ENCODE measurements around the gene ATXN1. TPM values are rescaled to one million over a fixed set of nuclear protein-coding genes. Genes with fewer than 3 reads are reported as not detected.

ATXN1 gene
- total RNA-seq, 1 donor from 2014 or later, result 69.1 TPM

DNA sequence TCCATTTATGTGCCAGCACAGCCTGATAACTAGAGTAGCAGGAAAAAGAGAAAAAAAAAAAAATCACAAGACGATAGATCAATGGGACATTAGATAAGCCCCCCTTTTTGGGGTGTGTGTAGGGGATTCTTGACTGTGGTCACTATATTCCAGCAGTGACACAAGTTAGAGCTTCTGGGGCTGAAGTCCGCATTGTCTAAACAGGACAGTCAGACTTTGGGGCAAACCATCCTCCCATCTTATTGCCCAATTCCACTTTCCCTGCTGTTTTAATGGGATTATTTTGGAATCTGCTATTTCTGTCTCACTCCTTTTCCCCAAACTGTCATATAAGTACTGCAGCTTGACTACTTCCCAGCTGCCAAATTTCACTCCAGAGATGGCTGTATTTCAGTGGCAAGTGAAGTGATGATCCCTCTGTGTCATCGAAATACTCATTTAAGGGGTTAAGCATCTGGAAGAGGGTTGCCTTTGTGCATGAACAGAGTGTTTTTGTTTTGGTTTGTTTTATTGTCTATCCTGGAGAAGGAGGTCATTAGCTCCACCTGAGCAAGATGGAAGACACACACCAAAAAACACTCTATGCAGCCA, 182.5 kb downstream of the ATXN1 start:
- Mint-ChIP-seq H3K36me3 (ENCODE audit: low read depth) (peaks cover 70% of the 10 kb centered on the region), H3K27me3 (ENCODE audit: low read depth) (no peaks in the 10 kb centered on the region), H3K4me3 (ENCODE audit: low read depth) (no peak overlapping the region), H3K9me3 (no peaks in the 10 kb centered on the region), H3K27ac (no peak overlapping the region), H3K4me1 (ENCODE audit: low read depth) (peaks cover 21% of the 10 kb centered on the region)
- intact Hi-C loops (cut with micrococcal nuclease), result no loop called here
- DNase-seq (ENCODE audit: low spot score), result no peak

DNA sequence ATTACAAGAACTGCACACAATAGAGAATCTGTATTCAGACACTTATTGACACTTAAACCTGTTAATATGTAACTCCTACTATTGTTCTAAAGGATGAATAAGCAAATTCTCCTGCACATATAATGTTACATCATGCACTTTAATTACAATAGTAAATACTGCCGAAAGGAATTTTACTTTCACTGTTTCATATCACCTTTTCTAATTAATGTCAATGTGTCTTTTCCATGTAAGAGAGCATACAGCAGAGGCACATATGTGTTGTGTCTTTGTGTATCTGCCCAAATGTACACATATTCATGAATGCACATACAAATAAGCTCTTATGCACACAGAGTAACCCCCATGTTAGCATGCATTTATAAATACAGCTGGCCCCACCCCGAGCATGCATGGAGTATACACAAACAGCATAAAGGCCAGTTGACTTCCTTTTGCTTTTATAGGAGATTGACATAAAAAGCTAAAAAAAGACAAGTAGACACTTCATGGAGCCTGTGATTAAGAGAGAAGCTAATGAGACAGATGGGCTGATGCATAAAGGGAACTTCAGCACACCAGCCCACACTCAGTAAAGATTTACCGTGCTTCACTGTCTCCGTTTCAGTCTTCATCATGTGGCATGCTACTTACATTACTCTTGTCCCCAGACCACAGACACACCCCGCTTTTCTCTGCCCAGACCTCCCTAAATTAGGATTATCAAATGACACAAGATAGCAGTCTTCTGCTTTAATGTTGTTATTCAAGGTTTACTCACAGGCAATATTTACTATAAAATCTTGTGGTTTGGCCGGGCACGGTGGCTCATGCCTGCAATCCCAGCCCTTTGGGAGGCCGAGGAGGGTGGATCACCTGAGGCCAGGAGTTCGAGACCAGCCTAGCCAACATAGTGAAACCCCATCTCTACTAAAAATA, 184.6 kb downstream of the ATXN1 start:
- Mint-ChIP-seq H3K36me3 (ENCODE audit: low read depth) (peaks cover 70% of the 10 kb centered on the region), H3K4me1 (ENCODE audit: low read depth) (peaks cover 29% of the 10 kb centered on the region), H3K4me3 (ENCODE audit: low read depth) (no peak overlapping the region), H3K27me3 (ENCODE audit: low read depth) (no peaks in the 10 kb centered on the region), H3K27ac (no peak overlapping the region), H3K9me3 (no peaks in the 10 kb centered on the region)
- intact Hi-C loops (cut with micrococcal nuclease), result no loop called here
- DNase-seq (ENCODE audit: low spot score), result no peak

DNA sequence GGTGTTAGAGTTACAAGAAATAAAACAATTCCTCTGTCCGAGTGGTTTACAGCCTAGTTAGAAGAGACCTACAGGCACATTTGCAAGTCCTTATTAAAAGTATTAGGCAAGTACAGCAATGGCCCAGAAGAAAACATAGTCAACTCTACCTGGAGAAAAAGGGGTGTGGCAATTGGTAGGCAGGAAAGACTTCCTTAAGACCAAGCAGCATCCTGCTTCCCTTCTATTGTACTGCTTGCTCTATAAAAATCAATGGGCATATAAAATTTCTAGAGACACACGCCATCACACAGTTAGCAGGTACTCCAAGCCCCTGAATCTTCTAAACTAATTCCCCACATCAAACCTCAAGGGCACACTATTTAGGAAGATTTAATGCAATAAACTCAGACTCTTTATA, 185.6 kb downstream of the ATXN1 start:
- DNase-seq (ENCODE audit: low spot score), result no peak
- Mint-ChIP-seq H3K4me1 (ENCODE audit: low read depth) (peaks cover 29% of the 10 kb centered on the region), H3K27me3 (ENCODE audit: low read depth) (no peaks in the 10 kb centered on the region), H3K4me3 (ENCODE audit: low read depth) (no peak overlapping the region), H3K27ac (no peak overlapping the region), H3K36me3 (ENCODE audit: low read depth) (peaks cover 67% of the 10 kb centered on the region), H3K9me3 (no peaks in the 10 kb centered on the region)
- intact Hi-C loops (cut with micrococcal nuclease), result no loop called here

DNA sequence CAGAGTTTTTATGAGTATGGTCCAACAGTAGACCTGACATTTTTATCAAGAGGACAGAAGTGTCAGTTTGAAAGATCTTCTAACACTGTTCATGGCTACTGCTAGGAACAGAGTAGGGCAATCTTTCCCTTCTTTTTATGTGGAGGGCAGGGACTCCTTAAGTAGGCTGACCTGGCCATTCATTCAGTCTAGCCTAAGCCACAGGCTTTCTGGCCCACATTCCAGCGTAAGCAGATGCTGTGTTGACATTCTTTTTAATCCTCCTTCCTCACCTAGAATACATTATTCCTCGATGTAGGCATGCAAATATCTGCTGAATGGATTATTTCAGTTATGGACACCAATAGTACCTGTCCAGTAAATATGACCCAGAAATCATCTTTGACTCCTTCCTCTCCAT, 188.3 kb downstream of the ATXN1 start:
- Mint-ChIP-seq H3K27ac (no peak overlapping the region), H3K36me3 (ENCODE audit: low read depth) (peaks cover 65% of the 10 kb centered on the region), H3K9me3 (no peaks in the 10 kb centered on the region), H3K4me3 (ENCODE audit: low read depth) (no peak overlapping the region), H3K27me3 (ENCODE audit: low read depth) (no peaks in the 10 kb centered on the region), H3K4me1 (ENCODE audit: low read depth) (peaks cover 40% of the 10 kb centered on the region)
- no peak for DNase-seq (ENCODE audit: low spot score)
- intact Hi-C loops (cut with micrococcal nuclease), result no loop called here

DNA sequence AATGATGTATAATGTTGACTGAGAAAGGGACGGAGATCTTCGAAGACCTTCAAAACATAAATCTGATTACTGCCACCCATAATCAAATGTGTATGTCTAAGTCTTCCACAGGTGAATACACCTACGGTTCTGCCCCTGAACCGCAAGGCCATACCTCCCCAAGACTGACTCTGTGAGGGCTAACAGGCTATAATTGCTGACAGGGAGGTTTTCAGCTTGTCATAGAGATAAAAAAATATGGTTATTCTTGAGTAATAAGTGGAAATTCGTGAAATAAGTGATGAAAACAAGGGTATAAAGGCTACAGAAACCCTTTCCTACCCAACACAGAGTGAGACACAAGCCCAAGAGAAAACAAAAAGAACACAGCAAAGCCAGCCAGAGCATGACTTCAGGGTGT, 188.9 kb downstream of the ATXN1 start:
- intact Hi-C loops (cut with micrococcal nuclease), result no loop called here
- H3K4me1 Mint-ChIP-seq (ENCODE audit: low read depth), result peaks cover 40% of the 10 kb centered on the region
- peaks cover 65% of the 10 kb centered on the region for H3K36me3 Mint-ChIP-seq (ENCODE audit: low read depth)
- DNase-seq (ENCODE audit: low spot score), result no peak
- H3K4me3 Mint-ChIP-seq (ENCODE audit: low read depth), result no peak overlapping the region
- no peak overlapping the region for H3K27ac Mint-ChIP-seq
- no peaks in the 10 kb centered on the region for H3K27me3 Mint-ChIP-seq (ENCODE audit: low read depth)
- H3K9me3 Mint-ChIP-seq, result no peaks in the 10 kb centered on the region

DNA sequence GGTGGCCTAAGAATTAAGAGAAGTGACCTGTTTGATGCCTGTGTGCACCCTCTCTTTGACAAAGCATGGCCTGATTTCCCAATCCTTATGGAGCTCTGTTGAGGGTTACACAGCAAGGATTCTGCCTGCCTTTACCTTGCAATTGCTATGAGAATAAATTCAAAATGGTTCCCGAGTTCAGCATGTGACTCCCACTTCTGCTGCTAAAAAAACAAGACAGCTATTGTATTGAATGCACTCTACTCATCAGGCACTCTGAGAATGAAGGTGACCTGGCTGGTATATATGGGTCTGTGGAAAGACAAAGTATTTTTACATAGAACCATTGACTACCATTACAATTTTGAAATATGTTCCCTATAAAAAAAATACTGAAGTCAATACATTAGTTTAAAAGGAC, 190.3 kb downstream of the ATXN1 start:
- intact Hi-C loops (cut with micrococcal nuclease), result no loop called here
- Mint-ChIP-seq H3K36me3 (ENCODE audit: low read depth) (peaks cover 59% of the 10 kb centered on the region), H3K4me1 (ENCODE audit: low read depth) (peaks cover 34% of the 10 kb centered on the region), H3K27ac (no peak overlapping the region), H3K9me3 (no peaks in the 10 kb centered on the region), H3K4me3 (ENCODE audit: low read depth) (no peak overlapping the region), H3K27me3 (ENCODE audit: low read depth) (no peaks in the 10 kb centered on the region)
- DNase-seq (ENCODE audit: low spot score), result no peak

DNA sequence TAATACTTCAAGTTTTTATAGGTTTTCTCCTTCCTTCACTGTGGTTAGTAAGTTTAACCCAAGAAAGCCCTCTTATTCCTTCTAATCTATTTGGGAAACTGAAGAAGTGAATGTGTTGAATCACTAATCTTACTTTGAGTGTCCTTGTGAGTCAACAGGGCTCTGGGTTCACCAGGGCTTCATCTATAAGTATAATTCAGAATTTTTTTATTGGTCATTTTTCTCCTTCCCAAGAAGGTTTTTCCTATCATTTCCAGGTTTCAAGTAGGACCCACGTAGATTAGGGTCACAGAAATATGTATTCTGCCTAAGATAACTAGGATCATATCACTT, 191.1 kb downstream of the ATXN1 start:
- intact Hi-C loops (cut with micrococcal nuclease), result no loop called here
- Mint-ChIP-seq H3K36me3 (ENCODE audit: low read depth) (peaks cover 52% of the 10 kb centered on the region), H3K9me3 (no peaks in the 10 kb centered on the region), H3K27me3 (ENCODE audit: low read depth) (no peaks in the 10 kb centered on the region), H3K4me3 (ENCODE audit: low read depth) (no peak overlapping the region), H3K27ac (no peak overlapping the region), H3K4me1 (ENCODE audit: low read depth) (peaks cover 30% of the 10 kb centered on the region)
- DNase-seq (ENCODE audit: low spot score), result no peak

DNA sequence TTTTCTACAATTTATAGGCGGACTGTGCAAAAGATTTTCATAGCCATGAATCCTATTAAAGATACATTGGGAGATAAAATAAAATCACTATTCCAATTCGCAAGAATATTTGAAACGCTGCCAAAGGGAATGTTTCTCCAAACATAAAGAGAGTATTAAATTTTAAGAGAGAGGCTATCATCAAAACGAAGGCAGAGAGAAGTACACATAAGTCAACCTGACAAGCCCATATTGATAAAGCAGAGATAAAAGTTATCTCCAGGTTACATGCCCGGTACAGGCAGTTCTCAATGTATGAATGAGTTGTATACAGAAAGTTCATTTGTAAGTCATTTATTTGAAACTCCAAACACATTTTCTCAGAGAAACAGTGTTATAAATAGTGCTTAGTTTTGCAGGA, 193.1 kb downstream of the ATXN1 start:
- H3K9me3 Mint-ChIP-seq, result no peaks in the 10 kb centered on the region
- intact Hi-C loops (cut with micrococcal nuclease), result no loop called here
- no peaks in the 10 kb centered on the region for H3K27me3 Mint-ChIP-seq (ENCODE audit: low read depth)
- H3K4me1 Mint-ChIP-seq (ENCODE audit: low read depth), result peaks cover 24% of the 10 kb centered on the region
- no peak overlapping the region for H3K27ac Mint-ChIP-seq
- H3K4me3 Mint-ChIP-seq (ENCODE audit: low read depth), result no peak overlapping the region
- DNase-seq (ENCODE audit: low spot score), result no peak
- H3K36me3 Mint-ChIP-seq (ENCODE audit: low read depth), result peaks cover 40% of the 10 kb centered on the region

DNA sequence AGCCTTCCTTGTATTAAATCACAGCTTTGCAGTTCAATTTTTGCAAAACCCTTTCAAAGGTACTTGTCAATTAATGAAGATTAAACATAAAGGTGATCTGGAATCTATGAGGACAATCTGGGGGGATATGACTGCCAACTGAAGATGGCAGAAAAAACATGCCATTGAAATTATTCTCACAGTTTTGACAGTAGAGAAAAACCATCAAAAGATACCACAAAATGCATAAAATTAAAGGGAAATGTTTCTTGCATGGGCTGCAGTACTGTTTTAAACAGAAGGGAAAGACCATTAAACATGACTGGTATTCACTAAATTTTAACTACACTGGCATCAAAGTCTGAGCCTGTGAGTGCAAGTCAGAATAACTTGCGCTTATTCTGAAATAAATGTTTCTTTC, 194.2 kb downstream of the ATXN1 start:
- Mint-ChIP-seq H3K27me3 (ENCODE audit: low read depth) (no peaks in the 10 kb centered on the region), H3K4me1 (ENCODE audit: low read depth) (peaks cover 17% of the 10 kb centered on the region)

DNA sequence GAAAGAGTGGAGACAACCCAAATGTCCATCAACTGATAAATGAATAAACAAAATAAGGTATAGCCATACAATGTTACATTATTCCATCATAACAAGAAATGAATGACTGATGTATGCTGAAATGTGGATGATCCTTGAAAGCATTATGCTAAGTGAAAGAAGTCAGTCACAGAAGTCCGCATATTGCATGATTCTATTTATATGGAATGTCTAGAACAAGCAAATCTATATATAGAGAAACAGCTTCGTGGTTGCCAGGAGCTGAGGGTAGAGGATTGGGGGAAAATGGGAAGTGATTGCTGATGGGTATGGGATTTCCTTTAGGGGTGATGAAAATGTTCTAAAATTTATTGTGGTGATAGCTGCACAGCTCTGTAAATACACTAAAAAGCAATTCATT, 196.8 kb downstream of the ATXN1 start:
- no peak overlapping the region for H3K4me3 Mint-ChIP-seq (ENCODE audit: low read depth)
- intact Hi-C loops (cut with micrococcal nuclease), result no loop called here
- H3K9me3 Mint-ChIP-seq, result no peaks in the 10 kb centered on the region
- DNase-seq (ENCODE audit: low spot score), result no peak
- H3K27ac Mint-ChIP-seq, result no peak overlapping the region
- H3K36me3 Mint-ChIP-seq (ENCODE audit: low read depth), result peaks cover 14% of the 10 kb centered on the region
- H3K4me1 Mint-ChIP-seq (ENCODE audit: low read depth), result peaks cover 7% of the 10 kb centered on the region
- no peaks in the 10 kb centered on the region for H3K27me3 Mint-ChIP-seq (ENCODE audit: low read depth)

More for the DNA sequence above, 194.2 kb downstream of the ATXN1 start:
- peaks cover 32% of the 10 kb centered on the region for H3K36me3 Mint-ChIP-seq (ENCODE audit: low read depth)
- no peaks in the 10 kb centered on the region for H3K9me3 Mint-ChIP-seq
- no peak overlapping the region for H3K4me3 Mint-ChIP-seq (ENCODE audit: low read depth)
- no peak overlapping the region for H3K27ac Mint-ChIP-seq
- no peak for DNase-seq (ENCODE audit: low spot score)
- intact Hi-C loops (cut with micrococcal nuclease), result no loop called here

DNA sequence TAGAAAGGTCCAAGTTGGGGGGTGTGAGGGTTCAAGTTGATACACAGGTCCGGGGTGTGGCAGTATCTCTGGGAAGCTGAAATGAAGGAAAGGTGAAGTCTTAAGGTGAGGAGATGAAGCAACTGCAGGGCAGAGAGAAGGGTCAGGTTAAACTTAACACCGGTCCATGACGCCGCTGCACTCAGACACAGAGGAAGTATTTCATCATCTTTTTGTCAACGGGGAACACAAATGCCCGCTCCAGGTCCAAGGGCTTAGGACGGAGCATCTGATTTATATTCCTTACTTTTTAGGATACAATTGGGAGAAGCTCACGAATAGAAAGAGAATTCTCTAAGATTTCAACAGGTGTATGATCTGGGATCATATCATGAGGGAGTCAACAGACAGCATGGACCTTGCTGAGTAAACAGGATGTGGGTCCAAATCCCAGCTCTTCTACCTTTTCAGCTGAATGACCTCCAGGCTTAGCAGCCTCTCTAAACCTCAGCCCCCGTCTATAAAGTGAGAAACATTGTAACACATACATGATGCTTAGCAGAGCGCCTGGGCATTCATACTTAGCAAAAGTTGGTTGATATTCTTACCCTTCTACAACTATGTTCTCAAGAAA, 197.5 kb downstream of the ATXN1 start:
- Mint-ChIP-seq H3K9me3 (no peaks in the 10 kb centered on the region), H3K27me3 (ENCODE audit: low read depth) (no peaks in the 10 kb centered on the region), H3K36me3 (ENCODE audit: low read depth) (peaks cover 14% of the 10 kb centered on the region), H3K4me1 (ENCODE audit: low read depth) (peaks cover 5% of the 10 kb centered on the region), H3K4me3 (ENCODE audit: low read depth) (no peak overlapping the region), H3K27ac (no peak overlapping the region)
- DNase-seq (ENCODE audit: low spot score), result no peak
- intact Hi-C loops (cut with micrococcal nuclease), result no loop called here

DNA sequence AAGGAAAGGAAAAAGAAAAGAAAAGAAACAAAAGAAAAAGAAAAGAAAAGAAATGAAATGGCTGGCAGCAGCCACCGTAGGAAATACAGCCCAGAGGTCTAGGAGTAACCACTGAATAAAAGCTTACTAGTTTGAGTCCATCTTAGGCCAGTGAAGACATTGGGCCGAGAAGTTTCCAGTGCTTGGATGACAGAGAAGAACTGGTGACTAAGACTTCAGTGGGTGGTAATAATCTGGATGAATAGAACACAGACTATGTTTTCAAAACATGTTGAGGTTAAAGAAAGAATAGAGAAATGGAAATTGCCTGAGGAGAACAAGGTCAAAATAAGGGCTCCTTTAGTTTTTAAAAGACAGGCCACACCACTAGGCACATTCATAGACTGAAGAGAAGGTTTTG, 198.8 kb downstream of the ATXN1 start:
- intact Hi-C loops (cut with micrococcal nuclease), result no loop called here
- H3K27ac Mint-ChIP-seq, result no peak overlapping the region
- DNase-seq (ENCODE audit: low spot score), result no peak

DNA sequence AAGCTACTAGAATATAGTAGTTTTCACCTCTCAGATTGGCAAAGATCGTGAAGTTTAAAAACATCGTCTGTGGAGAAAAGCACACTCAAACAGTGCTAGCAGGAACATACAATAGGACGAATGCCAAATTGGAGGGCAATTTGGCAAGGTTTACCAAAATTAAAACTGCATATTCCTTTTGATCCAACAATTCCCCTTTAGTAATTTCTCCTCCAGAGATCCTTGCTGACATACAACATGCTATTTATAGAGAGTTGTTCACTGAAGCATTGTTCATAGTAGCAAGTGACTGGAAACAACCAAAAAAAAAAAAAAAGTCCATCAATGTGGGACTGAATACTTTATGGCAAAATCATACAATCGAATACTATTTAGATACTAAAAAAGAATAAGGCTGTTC, 202.2 kb downstream of the ATXN1 start:
- Mint-ChIP-seq H3K4me3 (ENCODE audit: low read depth) (no peak overlapping the region), H3K27me3 (ENCODE audit: low read depth) (no peaks in the 10 kb centered on the region), H3K9me3 (no peaks in the 10 kb centered on the region), H3K36me3 (ENCODE audit: low read depth) (peaks cover 17% of the 10 kb centered on the region), H3K4me1 (ENCODE audit: low read depth) (peaks cover 4% of the 10 kb centered on the region), H3K27ac (no peak overlapping the region)
- DNase-seq (ENCODE audit: low spot score), result no peak
- intact Hi-C loops (cut with micrococcal nuclease), result no loop called here

More for the DNA sequence above, 198.8 kb downstream of the ATXN1 start:
- H3K9me3 Mint-ChIP-seq, result no peaks in the 10 kb centered on the region
- H3K27me3 Mint-ChIP-seq (ENCODE audit: low read depth), result no peaks in the 10 kb centered on the region
- no peaks in the 10 kb centered on the region for H3K4me1 Mint-ChIP-seq (ENCODE audit: low read depth)
- no peak overlapping the region for H3K4me3 Mint-ChIP-seq (ENCODE audit: low read depth)
- peaks cover 14% of the 10 kb centered on the region for H3K36me3 Mint-ChIP-seq (ENCODE audit: low read depth)

Measured in activated T-helper 2 cell treated with anti-CD3 and anti-CD28 coated beads, Interferon-gamma antibody, Interleukin-2, Interleukin-4, amounts not matched to agents 10 μg/mL and 5 μg/mL and 100 μg/mL, durations not matched to agents 14 hours and 24 hours and 36 hours (primary cell).